BLaER1 (cell line): Measurements from ENCODE around the gene CELA3B.
"Not testable (repeated sequence)": the region's sequence is repeated elsewhere in the genome, so short reads cannot be mapped to it uniquely, and the experiment has no call there.

Experiments
- H3K27ac ChIP-seq: shearing (Covaris generic); formaldehyde crosslinking; 2 replicates; pipeline ENCODE4 v1.8.1; 2022
- H3K27me3 ChIP-seq: shearing (Covaris generic); formaldehyde crosslinking; 2 replicates; pipeline ENCODE4 v1.8.1; 2022
- H3K36me3 ChIP-seq: shearing (Covaris generic); formaldehyde crosslinking; 2 replicates; pipeline ENCODE4 v1.8.1; 2022
- H3K4me1 ChIP-seq: shearing (Covaris generic); formaldehyde crosslinking; 2 replicates; pipeline ENCODE4 v1.8.1; 2022
- H3K4me2 ChIP-seq: shearing (Covaris generic); formaldehyde crosslinking; 2 replicates; pipeline ENCODE4 v1.8.1; 2022
- H3K4me3 ChIP-seq: shearing (Covaris generic); formaldehyde crosslinking; 2 replicates; pipeline ENCODE4 v1.8.1; 2022
- H3K9ac ChIP-seq: shearing (Covaris generic); formaldehyde crosslinking; 2 replicates; pipeline ENCODE4 v1.8.1; 2022
- H3K9me3 ChIP-seq: shearing (Covaris generic); formaldehyde crosslinking; 2 replicates; pipeline ENCODE4 v1.8.1; 2022
- H4K20me1 ChIP-seq: shearing (Covaris generic); formaldehyde crosslinking; 2 replicates; pipeline ENCODE4 v1.8.1; 2022
- Cebpa-rat ChIP-seq: shearing (Covaris generic); IDR thresholded peaks from 2 replicates; pipeline ENCODE4 v1.8.1; 2022

CELA3B gene

GRCh38 chr1:22025368-22026155 lies 48.7 kb downstream of the CELA3B start:
- H3K9me3 ChIP-seq, result no peaks in the 10 kb centered on the region
- peaks cover 33% of the 10 kb centered on the region for H3K4me1 ChIP-seq
- H3K36me3 ChIP-seq, result peaks cover 5% of the 10 kb centered on the region; the same call in 1 of the 2 replicates
- H3K27ac ChIP-seq, result peak overlapping the region; percentile 97
- no peaks in the 10 kb centered on the region for H3K27me3 ChIP-seq
- peak overlapping the region; percentile 96 for H3K4me3 ChIP-seq
- no peaks in the 10 kb centered on the region for H4K20me1 ChIP-seq
- peak overlapping the region; percentile 95 for H3K9ac ChIP-seq
- TF ChIP-seq Cebpa-rat, result no peak
- H3K4me2 ChIP-seq, result peak overlapping the region; percentile 88

GRCh38 chr1:22026924-22027289 lies 50.1 kb downstream of the CELA3B start:
- H4K20me1 ChIP-seq, result no peaks in the 10 kb centered on the region
- H3K9ac ChIP-seq, result 0 out of 2 replicates have a peak overlapping the region, but pooled peaks have one; percentile 95
- no peaks in the 10 kb centered on the region for H3K9me3 ChIP-seq
- peaks cover 7% of the 10 kb centered on the region; the same call in 1 of the 2 replicates for H3K36me3 ChIP-seq
- peak overlapping the region; percentile 88 for H3K4me2 ChIP-seq
- H3K27ac ChIP-seq, result peak overlapping the region; percentile 97; the same call in 1 of the 2 replicates
- peak overlapping the region; percentile 96; the same call in 1 of the 2 replicates for H3K4me3 ChIP-seq
- peaks cover 40% of the 10 kb centered on the region for H3K4me1 ChIP-seq
- no peaks in the 10 kb centered on the region for H3K27me3 ChIP-seq
- no peak for TF ChIP-seq Cebpa-rat

GRCh38 chr1:22030057-22030456 lies 53.2 kb downstream of the CELA3B start:
- Histone ChIP-seq H3K9ac (no peak overlapping the region), H3K27me3 (no peaks in the 10 kb centered on the region), H3K36me3 (peaks cover 7% of the 10 kb centered on the region; the same call in 1 of the 2 replicates), H3K4me2 (no peak overlapping the region), H3K4me1 (peaks cover 18% of the 10 kb centered on the region), H3K9me3 (no peaks in the 10 kb centered on the region), H4K20me1 (no peaks in the 10 kb centered on the region), H3K4me3 (no peak overlapping the region), H3K27ac (no peak overlapping the region)
- no peak for TF ChIP-seq Cebpa-rat

DNA sequence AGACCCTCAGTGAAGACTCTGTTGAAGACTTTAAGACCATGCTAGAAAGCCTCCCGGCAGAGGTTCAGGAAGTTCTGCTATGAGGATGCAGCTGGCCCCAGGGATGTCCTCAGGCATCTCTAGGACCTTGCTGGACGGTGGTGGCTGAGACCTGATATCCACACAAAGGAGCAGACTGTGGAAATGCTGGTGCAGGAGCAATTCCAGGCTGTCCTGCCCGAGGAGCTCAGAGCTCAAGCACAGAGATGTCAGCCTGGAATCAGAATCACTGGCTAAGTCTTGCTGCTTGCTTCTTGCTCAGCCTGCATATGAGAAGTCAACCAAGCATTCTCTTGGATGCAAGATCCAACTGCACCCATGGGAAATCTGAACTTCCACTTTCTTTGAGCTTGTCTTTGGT lies 53.7 kb downstream of the CELA3B start:
- no peak overlapping the region for H3K9ac ChIP-seq
- H3K27ac ChIP-seq, result no peak overlapping the region
- peaks cover 18% of the 10 kb centered on the region for H3K4me1 ChIP-seq
- H3K27me3 ChIP-seq, result no peaks in the 10 kb centered on the region
- TF ChIP-seq Cebpa-rat, result no peak
- H3K9me3 ChIP-seq, result no peaks in the 10 kb centered on the region
- H3K4me2 ChIP-seq, result no peak overlapping the region
- H3K4me3 ChIP-seq, result no peak overlapping the region
- H4K20me1 ChIP-seq, result no peaks in the 10 kb centered on the region
- peaks cover 7% of the 10 kb centered on the region; the same call in 1 of the 2 replicates for H3K36me3 ChIP-seq

DNA sequence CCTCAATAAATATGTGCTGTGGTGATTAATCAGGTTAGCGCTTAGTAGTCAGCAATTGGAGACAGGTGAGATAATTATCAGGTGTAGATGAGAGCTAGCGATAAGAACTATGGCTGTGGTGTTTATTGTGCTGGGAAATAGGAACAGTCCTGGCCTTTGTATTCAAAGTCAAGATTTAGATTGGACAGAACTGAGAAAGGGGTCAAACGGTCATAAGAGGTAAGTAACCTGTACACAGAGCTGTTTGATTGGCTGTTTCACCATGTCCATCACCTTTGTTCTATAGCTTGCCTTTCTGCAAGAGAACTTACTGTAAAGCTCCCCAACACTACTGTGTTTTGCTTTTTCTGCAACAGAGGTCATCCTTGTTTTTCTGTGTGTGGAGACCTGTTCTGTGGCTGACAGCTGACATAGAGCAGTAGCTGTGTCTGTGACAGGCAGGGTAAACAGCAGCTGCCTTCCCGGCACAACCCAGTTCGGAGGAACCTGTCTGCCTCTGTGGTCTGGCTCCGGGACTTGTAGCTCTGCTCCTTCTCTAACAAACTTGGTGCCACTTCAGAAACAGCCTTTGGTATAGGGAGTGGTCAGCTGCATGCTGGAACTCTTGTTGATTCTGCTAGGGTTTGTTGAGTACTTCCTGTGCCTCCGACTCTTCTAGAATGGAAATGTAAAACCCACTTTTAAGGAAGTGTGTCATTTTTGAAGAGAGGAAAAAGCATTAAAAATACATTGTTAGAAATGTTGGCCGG lies 54.6 kb downstream of the CELA3B start:
- Histone ChIP-seq H3K4me1 (peaks cover 14% of the 10 kb centered on the region), H3K4me3 (no peak overlapping the region), H3K9ac (no peak overlapping the region), H3K27me3 (no peaks in the 10 kb centered on the region), H3K9me3 (no peaks in the 10 kb centered on the region), H3K36me3 (peaks cover 7% of the 10 kb centered on the region; the same call in 1 of the 2 replicates), H3K27ac (no peak overlapping the region), H4K20me1 (no peaks in the 10 kb centered on the region), H3K4me2 (peak overlapping the region; percentile 13; the same call in 1 of the 2 replicates)
- TF ChIP-seq Cebpa-rat, result no peak

- not testable (repeated sequence) for H3K27me3 ChIP-seq, H3K27ac ChIP-seq, H3K36me3 ChIP-seq, H3K9ac ChIP-seq, H4K20me1 ChIP-seq, H3K4me2 ChIP-seq, H3K4me3 ChIP-seq, H3K9me3 ChIP-seq
- peaks cover 13% of the 10 kb centered on the region for H3K4me1 ChIP-seq
Observed at GRCh38 chr1:22034834-22035233, 58.0 kb downstream of the CELA3B start.

- Histone ChIP-seq H3K27me3 (no peaks in the 10 kb centered on the region), H3K36me3 (no peaks in the 10 kb centered on the region), H4K20me1 (no peaks in the 10 kb centered on the region), H3K4me1 (peaks cover 22% of the 10 kb centered on the region), H3K9ac (no peak overlapping the region), H3K9me3 (no peaks in the 10 kb centered on the region), H3K4me3 (no peak overlapping the region), H3K4me2 (no peak overlapping the region), H3K27ac (no peak overlapping the region)
- TF ChIP-seq Cebpa-rat, result no peak
Observed at GRCh38 chr1:22037520-22037919, 60.7 kb downstream of the CELA3B start.

DNA sequence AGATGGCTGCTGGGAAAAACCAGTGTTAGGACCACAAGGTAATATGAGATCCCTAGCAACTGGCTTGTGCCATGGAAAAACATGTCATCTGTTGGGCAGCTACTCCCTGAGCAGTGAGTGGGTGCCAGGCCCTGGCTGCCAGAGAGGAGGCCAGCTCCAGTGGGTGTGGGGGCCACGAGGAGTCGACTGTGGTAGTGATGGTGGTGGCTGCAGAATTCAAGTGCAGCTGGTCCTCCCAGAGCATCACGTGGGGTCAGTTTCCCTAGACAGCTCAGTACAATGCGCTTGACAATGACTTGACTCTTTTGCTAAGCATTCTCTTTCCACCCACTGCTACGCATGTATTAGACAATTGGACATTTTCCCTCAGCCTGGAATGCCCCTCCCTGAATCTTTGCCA lies 61.2 kb downstream of the CELA3B start:
- H4K20me1 ChIP-seq, result no peaks in the 10 kb centered on the region
- no peak overlapping the region for H3K4me3 ChIP-seq
- no peaks in the 10 kb centered on the region for H3K36me3 ChIP-seq
- H3K4me2 ChIP-seq, result no peak overlapping the region
- TF ChIP-seq Cebpa-rat, result no peak
- H3K9me3 ChIP-seq, result no peaks in the 10 kb centered on the region
- H3K9ac ChIP-seq, result no peak overlapping the region
- H3K27me3 ChIP-seq, result no peaks in the 10 kb centered on the region
- no peak overlapping the region for H3K27ac ChIP-seq
- peaks cover 27% of the 10 kb centered on the region for H3K4me1 ChIP-seq
